K562 (cell line): Measurements from ENCODE around the gene PLEK2. TPM values are rescaled to one million over a fixed set of nuclear protein-coding genes. Genes with fewer than 3 reads are reported as not detected.
A peak's percentile ranks its signal among the peaks of the same experiment; 100 is the strongest.

ENCODE experiments used
- ATF2 ChIP-seq: sonication (generic); formaldehyde crosslinking; IDR thresholded peaks from 2 replicates; pipeline ENCODE4 v1.8.1; 2022; ENCODE audit warnings: missing genetic modification reagents
- ETV1 ChIP-seq: fragments of 450-650 bp; conservative IDR thresholded peaks from 2 replicates; pipeline ENCODE4 v1.6.1; 2016; ENCODE audit warnings: missing genetic modification characterization, control low read depth, low read depth, missing compliant biosample characterization
- GATAD2B ChIP-seq: fragments of 450-650 bp; IDR thresholded peaks from 2 replicates; pipeline ENCODE4 v1.6.1; 2017; ENCODE audit warnings: mild to moderate bottlenecking, borderline replicate concordance
- HDGF ChIP-seq: fragments of 450-650 bp; IDR thresholded peaks from 2 replicates; pipeline ENCODE4 v1.6.1; 2016
- IFI16 ChIP-seq: fragments of 250-450 bp; sonication (Bioruptor Pico); IDR thresholded peaks from 2 replicates; pipeline ENCODE4 v2.1.2; 2022; ENCODE audit warnings: mild to moderate bottlenecking, inconsistent platforms
- NEUROD1 ChIP-seq: fragments of 150-350 bp; IDR thresholded peaks from 2 replicates; pipeline ENCODE4 v1.6.1; 2014; ENCODE audit warnings: borderline replicate concordance, low read length, low read depth; ENCODE audit not compliant: partially characterized antibody
- PCBP1 ChIP-seq: fragments of 200-400 bp; formaldehyde crosslinking; IDR thresholded peaks from 2 replicates; pipeline ENCODE4 v1.6.1; 2018; ENCODE audit warnings: mild to moderate bottlenecking, low read depth, low read length; ENCODE audit not compliant: poor library complexity, severe bottlenecking
- PHB ChIP-seq: fragments of 250-450 bp; sonication (Bioruptor Pico); IDR thresholded peaks from 2 replicates; pipeline ENCODE4 v1.5.0; 2021
- TRIM24 ChIP-seq, 2 experiments: fragments of 450-650 bp; IDR thresholded peaks; 2 replicates each; pipeline ENCODE4 v1.6.1; 2016
- ZC3H11A ChIP-seq: IDR thresholded peaks from 2 replicates; pipeline ENCODE4 v1.6.1; 2012; ENCODE audit warnings: low read depth, low read length, improper control_type of control experiment
- ZFP36 ChIP-seq: fragments of 150-350 bp; IDR thresholded peaks from 2 replicates; pipeline ENCODE4 v1.6.1; 2018; ENCODE audit warnings: low read length, low read depth; ENCODE audit not compliant: partially characterized antibody
- ZFX ChIP-seq: sonication (generic); formaldehyde crosslinking; IDR thresholded peaks from 2 replicates; pipeline ENCODE4 v1.8.0; 2022; ENCODE audit warnings: mild to moderate bottlenecking, missing genetic modification reagents, moderate library complexity
- ZNF143 ChIP-seq: sonication (generic); formaldehyde crosslinking; IDR thresholded peaks from 2 replicates; pipeline ENCODE4 v1.9.0; 2022; ENCODE audit warnings: mild to moderate bottlenecking, missing genetic modification reagents
- ZNF592 ChIP-seq: fragments of 450-650 bp; IDR thresholded peaks from 2 replicates; pipeline ENCODE4 v1.6.1; 2017; ENCODE audit warnings: antibody characterized with exemption, mild to moderate bottlenecking
- polyA plus RNA-seq, 8 experiments: library from polyadenylated mRNA; depleted of rRNA in 4 of 8; stranded (reverse) in 5 of 8; unstranded in 3 of 8; fragments of >200 nt; fragmentation: Nextera tagmentation in 2 of 8; fragmentation: Illumina TruSeq in 1 of 8; extraction: Ambion mirVana in 2 of 8; extraction: Trizol in 1 of 8; gene quantifications; 2 replicates each; pipeline versions ENCODE4 v1.2.1 to v1.2.3, GENCODE V29; 2011 to 2014; ENCODE audit warnings: inconsistent platforms in 1 of 8, missing spikeins in 1 of 8
- total RNA-seq, 7 experiments: library from RNA; depleted of rRNA in 6 of 7; stranded (reverse); fragments of >200 nt in 6 of 7; fragmentation: Illumina TruSeq in 2 of 7; extraction: Trizol in 2 of 7; gene quantifications; 2 replicates each; pipeline versions ENCODE4 v1.2.1 to v1.2.3, GENCODE V29; 2011 to 2021; ENCODE audit warnings: low replicate concordance in 1 of 7
- TF ChIP-seq, protein P1 (sequence below): sonication (generic); formaldehyde crosslinking; IDR thresholded peaks from 2 replicates; pipeline ENCODE4 v1.8.0; 2022; ENCODE audit warnings: missing genetic modification reagents, mild to moderate bottlenecking, moderate library complexity, borderline replicate concordance

Gene PLEK2
- total and polyA plus RNA-seq, 9 of the 15 experiments (the other 6 are each of a cell fraction or from before 2014, with no cell fraction given): not detected

DNA sequence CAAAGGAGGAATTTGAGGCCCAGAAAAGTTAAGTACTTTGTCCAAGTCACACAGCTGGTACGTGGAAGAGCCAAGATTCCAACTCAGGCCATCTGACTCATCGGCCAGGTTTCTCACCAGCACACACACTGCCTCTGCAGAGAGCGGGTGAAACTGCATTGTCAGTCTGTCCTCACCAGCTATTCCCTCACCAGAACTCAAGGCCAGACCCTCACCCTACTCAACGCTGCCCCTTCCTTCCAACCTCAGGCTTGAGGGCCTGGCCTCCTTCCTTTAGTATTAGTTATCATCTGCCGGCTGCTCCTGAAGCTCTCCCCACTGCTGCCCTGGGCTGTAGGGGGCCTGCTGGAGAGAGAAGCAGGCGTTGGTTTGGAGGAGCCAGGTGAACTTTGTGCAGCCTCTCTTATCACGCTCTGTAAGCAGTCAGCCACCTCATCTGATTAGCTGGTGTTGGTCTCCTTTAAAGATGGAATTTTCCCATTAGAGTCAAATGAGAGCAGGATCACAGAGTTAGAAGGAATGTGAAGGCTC, 16.6 kb upstream of the PLEK2 start (continued):
- TF ChIP-seq ATF2 (CRISPR knock-in tag) (no peak), PCBP1 (no peak), GATAD2B (no peak), ZFP36 (peak; percentile 68), TRIM24 (IDR thresholded peaks at IDR 0.05) (no peak), ZNF592 (no peak), NEUROD1 (no peak), ZC3H11A (no peak), ZFX (CRISPR knock-in tag) (0 out of 2 replicates have a peak, but pooled peaks have one; percentile 25), IFI16 (CRISPR knock-in tag) (no peak), PHB (CRISPR knock-in tag) (no peak), HDGF (no peak), ZNF143 (CRISPR knock-in tag) (no peak), ETV1 (tag) (no peak)
- TF ChIP-seq, protein P1, sequence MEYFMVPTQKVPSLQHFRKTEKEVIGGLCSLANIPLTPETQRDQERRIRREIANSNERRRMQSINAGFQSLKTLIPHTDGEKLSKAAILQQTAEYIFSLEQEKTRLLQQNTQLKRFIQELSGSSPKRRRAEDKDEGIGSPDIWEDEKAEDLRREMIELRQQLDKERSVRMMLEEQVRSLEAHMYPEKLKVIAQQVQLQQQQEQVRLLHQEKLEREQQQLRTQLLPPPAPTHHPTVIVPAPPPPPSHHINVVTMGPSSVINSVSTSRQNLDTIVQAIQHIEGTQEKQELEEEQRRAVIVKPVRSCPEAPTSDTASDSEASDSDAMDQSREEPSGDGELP (CRISPR knock-in tag): peak; percentile 22; the same call in 1 of the 2 replicates
